GM04503 (cell line): ENCODE measurements around the gene C19orf47.

Experiments used
- DNase-seq: peaks from one replicate; pipeline ENCODE4 v3.0.0-alpha.2; 2012; ENCODE audit warnings: low read depth

Gene C19orf47

DNA sequence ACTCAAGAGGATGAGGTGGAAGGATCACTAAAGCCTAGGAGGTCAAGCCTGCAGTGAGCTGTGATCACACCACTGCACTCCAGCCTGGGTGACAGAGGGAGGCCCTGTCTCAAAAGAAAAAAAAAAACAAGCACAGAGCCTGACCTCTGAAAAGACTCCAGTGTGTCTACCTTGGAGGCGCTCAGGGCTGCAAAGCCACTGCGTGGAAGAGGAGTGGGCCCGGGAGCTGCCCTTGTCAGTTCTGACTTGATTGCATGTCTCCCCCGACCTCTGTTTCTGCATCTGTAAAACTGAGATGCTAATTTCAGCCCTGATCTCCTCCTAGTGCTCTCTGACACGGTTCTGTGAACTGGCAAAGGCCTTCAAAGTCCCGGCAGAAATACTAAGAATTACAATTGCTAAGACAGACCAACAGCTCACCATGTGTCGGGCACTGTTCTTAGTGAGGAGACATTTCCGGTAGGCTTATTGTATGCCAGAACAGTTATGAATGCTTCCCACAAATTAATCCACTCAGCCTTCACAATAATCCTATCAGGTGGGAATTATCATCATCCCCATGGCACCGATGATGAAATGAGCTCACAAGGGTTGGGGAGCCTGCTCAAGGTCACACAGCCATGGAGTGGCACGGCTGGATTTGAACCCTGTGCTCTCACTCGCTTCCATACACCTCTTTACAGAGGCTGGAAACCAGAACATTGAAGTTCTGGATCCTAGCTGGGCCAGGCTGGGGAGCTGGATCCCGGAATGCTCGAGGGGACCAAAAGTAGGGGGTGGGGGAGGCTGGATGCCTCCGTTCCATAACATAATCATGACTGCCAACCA, 66.6 kb downstream of the C19orf47 start:
- DNase-seq = no peak

DNA sequence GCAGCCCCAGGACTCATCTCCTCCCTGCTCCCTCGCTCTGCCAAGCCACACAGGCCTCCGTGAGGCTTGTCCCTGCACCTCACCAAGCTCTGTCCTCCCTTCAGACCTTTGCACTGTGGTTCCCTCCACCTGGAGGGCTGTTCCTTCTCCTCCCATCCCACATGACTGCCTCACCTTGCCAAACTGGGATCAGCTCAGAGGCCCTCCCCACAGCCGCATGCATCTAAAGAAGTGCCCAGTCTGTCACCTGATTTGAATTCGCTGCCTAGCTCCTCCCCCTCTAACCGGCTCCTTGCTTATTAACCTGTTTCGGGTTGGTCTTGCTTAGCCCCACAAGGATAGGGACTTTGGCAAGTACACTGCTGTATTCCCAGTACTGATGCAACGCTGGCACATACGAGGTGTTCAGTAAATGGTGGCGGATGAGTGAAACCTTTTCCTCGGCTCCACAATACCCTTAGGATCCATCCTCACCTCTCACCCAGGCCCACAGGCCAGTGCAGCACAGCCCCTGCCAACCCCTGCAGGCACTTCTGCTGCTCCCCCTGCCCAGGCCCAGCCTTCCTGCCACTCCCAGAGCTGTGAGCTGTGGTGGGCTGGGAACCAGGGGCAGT, 67.5 kb downstream of the C19orf47 start:
- no peak for DNase-seq

DNA sequence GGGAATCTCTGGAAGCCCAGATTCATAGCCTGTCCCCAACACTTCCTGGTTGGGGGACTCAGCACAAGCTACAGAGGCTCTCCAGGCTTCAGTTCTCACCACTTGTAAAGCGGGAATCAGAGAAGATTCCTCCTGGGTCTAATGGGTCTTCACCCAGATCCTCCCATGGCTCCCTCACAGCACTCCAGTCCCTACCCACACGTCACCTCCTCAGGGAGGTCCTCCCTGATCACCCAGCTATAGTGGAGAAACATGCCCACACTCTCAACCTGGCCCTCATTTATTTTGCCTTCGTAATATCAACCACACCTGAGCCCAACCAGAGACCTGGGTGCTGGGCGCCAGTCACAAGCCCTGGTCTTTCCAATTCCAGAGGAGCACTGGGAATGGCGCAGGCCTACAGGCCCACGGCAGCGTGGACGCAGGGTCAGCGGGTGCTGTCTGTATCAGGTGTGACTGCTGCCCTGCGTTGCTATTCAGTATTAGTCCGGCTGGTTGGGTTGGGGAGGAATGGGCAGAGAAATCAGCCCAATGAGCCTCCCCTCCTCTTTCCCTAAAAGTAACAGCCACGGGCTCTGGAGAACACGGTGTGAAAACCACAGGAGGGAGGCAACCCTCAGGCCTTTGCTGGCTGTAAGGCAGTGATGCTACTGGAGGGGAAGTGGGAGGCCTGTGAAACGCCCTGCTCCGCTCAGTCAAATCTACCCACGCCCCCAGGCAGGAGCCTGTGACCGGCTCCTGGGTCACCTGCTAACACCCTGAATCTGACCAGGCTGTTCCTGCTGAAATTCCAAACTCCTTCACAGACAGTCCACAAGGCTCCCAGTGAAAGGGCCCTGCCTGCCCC, 68.2 kb downstream of the C19orf47 start:
- no peak for DNase-seq

DNA sequence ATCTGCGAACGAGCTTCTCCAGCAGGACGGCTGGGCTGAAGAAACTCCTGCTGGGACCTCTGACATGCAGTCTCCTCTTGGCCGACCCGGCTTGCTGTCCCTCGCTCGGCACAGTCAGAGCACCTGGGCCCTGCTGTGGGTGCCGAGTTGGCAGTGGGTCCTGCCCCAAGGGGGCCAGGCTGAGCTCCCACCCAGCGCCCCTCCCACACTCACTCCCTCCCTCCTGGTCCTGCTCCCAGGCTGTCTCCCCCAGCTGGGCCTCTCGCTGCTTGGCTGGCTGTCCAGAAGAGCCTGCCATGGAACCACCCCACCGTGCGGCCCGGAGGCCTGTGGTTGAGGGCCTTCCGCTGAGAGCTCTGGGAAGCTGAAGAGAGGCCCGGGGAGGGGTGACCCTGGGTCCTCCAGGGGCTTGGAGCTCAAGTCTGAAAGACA, 69.1 kb downstream of the C19orf47 start:
- no peak for DNase-seq

DNA sequence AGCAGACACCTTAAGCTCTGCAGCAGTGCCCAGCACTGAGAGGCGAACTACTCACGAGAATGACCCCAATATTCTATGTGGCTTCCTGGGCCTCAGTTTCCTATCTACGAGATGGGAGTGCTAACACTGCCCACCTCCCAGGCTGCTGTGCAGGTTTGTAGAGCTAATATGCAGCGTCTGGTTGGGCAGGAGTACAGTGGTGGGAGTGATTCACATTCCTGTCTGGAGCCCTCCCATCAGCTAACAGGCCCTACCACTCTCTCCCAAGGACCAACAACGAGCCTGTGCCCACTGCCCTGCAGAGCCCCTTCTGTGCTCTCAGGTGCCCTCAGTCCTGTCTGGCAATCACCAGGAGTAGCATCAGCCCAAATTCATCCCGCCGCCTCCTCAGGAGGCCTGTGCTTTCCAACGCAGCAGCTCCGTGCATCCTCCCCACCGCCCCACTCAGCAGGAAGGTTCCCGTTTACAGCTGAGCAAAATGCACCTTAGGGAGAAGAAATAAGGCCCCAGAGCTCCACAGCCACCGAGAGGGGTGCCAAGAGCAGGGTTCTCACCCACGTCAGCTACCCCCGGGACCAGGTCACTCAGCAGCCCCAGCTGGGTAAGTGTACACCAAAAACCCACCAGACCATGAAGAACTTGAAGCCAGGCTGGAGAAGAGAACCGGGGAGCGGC, 69.7 kb downstream of the C19orf47 start:
- no peak for DNase-seq

DNA sequence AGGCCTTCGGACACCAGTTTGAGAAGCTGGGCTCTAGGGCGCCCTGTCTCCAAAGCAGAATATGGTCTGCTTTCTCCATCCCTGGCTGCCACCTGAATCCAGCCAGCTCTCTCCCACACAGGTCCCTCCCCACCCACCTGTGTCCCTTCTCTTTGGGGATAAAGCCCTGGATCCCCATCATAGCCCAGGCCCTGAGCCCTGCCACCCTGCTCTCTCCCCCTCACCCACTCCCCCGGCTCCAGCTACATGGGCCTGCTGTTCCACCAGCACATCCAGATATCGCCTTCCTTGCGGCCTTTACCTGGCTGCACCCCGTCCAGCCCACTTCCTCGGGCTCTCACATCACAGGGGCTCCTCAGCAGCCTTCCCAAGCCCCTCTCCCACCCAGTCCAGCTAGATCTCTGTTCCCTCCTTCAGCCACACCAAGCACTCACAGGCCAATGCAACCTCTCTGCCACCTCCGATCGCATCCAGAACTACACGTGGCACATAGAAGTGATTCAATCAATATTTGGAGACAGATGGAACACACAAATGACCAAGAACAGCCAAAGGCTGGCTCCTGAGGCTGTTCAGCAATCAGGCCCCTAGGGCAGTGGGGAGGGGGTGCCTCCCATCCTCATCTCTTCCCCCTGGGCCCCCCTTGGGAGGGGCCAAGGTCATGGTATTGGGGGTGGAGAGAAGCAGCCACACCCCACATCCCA, 70.7 kb downstream of the C19orf47 start:
- no peak for DNase-seq

DNA sequence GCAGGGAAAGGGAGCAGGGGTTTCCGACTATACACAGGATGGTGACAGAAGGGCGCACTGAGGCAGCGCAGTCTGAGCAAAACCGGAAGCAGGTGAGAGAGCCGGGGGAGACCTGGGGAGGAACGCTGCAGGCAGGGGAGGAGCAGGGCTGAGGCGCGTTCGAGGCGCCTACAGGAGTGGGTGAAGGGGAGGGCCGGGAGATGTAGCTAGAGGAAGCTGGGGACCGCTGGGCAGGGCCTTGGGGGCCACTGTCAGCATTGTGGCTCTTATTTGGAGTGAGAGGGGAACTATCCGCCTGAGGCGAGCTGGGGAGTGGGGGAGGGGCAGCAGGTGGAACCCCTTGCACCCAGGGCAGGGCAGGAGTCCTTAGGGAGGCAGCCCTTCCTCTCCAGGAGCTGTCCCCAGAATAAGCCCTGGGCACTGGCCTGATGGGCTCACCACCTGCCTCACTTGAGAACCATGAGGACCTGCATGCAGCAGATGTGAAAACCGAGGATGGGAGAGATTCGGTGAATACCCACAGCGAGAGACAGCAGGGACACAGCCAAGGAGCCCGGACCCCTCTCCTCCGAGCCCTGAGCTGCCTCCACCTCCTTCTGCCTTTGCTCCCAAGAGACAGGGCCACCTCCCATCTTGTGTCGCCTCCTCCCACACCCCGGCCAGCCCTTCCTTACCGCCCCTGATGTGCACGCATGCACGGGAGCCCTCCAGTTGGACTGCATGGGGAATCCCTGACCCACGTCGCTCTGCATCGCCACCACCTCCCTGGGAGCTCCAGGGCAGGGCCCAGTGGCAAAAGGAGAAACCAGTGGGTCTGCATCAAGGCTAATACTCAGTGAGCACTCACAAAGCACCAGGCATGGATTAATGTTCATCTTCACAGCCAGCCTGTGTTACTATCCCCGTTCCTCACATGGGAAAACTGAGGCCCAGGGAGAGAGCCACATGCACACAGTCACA, 73.3 kb downstream of the C19orf47 start:
- DNase-seq = no peak

DNA sequence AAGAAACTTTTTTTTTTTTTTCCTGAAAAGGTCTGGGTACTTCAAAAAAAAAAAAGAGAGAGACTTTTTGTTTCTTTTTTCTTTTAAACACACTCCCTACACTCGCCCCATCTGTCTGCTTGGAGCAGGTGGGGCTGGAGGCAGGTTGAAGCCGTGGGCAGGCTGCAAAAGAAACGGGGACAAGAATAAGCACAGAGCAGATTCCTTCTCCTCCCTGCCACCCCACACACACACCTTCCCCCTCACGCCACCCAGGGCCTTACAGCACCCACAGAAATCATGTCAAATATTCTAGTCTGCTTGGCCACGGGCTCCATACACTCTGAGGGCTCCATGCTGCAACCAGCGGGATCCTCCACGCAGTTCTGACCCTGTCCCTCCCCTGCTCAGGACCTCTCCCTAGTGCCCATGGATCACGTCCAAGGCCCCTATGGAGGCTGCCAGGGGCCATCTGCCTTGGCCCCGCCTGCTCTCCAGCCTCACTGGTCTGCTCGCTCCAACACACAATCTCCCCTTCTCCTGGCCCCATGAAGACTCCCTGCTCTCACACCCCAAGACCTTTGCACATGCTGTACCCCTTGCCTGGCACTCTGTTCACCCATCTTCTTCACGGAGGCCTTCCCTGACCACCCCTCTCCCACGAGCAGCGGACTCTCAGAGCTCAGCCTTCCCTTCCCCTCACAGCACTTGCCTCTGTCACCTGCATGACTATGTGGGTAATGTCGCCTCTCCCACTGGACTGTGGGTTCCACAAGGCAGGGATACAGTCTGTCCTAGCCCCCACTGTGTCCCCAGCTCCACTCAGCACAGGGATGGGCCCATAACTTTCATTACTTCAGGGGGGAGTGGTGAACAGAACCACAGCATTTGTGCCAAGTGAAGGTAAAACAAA, 74.5 kb downstream of the C19orf47 start:
- DNase-seq = no peak

DNA sequence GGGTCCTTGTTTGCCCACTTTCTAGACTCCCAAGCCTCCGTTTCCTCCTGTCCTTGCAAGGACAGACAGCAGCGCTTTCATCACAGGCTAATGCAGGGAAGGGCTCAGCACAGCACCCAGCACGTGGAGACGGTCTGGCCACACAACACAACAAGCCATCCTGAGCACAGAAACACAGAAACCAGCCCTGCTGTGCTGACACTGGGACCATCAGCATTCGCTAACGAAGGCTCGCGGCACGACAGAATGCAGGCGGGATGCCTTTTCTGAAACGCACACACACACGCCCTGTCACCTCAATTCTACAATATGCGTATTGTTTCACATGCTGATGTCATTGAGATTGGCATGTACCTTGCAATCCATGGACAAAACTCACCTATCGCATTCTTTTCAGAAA, 75.9 kb downstream of the C19orf47 start:
- DNase-seq = no peak

DNA sequence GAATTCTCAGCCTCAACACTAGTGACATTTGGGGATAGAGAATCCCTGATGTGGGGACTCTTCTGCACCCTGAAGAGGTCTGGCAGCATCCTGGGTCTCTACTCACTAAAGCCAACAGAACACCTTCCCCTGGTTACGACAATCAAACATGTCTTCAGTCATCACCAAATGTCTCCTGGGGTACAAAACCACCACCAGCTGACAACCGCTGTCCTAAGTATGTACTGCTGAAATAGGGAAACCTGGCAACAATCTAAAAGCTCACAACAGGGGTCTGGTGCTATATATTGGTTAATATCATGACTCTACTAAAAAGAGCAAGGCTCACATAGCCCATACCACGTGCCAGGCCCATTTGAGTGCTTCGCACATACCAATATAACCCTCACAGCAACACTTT, 76.5 kb downstream of the C19orf47 start:
- no peak for DNase-seq

DNA sequence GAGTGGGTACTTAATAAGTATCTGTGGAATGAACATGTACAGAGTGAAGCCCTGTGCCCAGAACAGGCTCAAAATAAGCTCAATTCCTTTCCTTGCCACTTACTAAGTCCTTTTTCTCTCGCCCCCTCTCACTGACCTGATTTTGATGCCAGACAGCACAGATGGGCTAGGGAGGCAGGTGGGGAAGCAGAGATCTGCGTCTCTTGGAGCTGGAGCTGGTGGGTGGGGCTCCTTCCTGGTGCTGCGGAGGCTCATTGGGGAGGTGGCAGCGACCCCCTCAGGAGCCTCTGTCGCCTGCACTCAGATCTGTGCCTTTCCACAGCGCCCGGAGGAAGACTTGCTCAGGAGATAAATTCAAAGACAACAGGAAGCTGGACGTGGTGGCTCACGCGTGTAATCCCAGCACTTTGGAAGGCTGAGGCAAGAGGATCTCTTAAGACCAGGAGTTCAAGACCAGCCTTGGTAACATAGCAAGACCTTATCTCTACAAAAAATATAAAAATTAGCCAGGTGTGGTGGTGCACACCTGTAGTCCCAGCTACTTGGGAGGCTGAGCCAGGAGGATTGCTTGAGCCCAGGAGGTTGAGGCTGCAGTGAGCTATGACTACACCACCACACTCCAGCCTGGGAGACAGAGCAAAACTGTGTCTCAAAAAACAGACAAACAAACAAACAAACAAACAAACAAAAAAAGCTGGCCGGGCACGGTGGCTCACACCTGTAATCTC, 77.7 kb downstream of the C19orf47 start:
- DNase-seq = no peak
